WTC11 (cell line): ENCODE data around the gene PKP2. TPM values are rescaled to one million over a fixed set of nuclear protein-coding genes. Genes with fewer than 3 reads are reported as not detected.

Source experiments
- ATAC-seq: fragments of 200-7000 bp; cut with Tn5 transposase; 2 replicates; pipeline ENCODE4 v1.10.0; 2021; ENCODE audit warnings: mild to moderate bottlenecking, moderate library complexity
- CTCF ChIA-PET: fragments of 300-600 bp; sonication (Branson Sonifier 250); formaldehyde crosslinking; loops from one replicate; lab custom pipeline; 2021; ENCODE audit warnings: antibody characterized with exemption; lab: Charles Lee
- POLR2A ChIA-PET: fragments of 350-600 bp; sonication (Branson Sonifier 250); formaldehyde crosslinking; loops from one replicate; lab custom pipeline; 2021; ENCODE audit warnings: antibody characterized with exemption; lab: Charles Lee
- DNase-seq: peaks from one replicate; pipeline ENCODE4 v3.0.0; 2021; ENCODE audit warnings: low spot score
- H3K27ac Mint-ChIP-seq: 2 replicates; pipeline ENCODE4 v1.8.0; 2021; ENCODE audit warnings: mixed read lengths
- H3K27me3 Mint-ChIP-seq: 2 replicates; pipeline ENCODE4 v1.8.0; 2021; ENCODE audit warnings: low read depth, mild to moderate bottlenecking, moderate library complexity, mixed read lengths
- H3K36me3 Mint-ChIP-seq: 2 replicates; pipeline ENCODE4 v1.8.0; 2021; ENCODE audit warnings: mixed read lengths
- H3K4me1 Mint-ChIP-seq: 2 replicates; pipeline ENCODE4 v1.8.0; 2022; ENCODE audit warnings: mixed read lengths
- H3K4me3 Mint-ChIP-seq: 2 replicates; pipeline ENCODE4 v1.8.0; 2021; ENCODE audit warnings: mild to moderate bottlenecking, moderate library complexity, mixed read lengths
- H3K9me3 Mint-ChIP-seq: 2 replicates; pipeline ENCODE4 v1.8.0; 2021; ENCODE audit warnings: mixed read lengths
- ATF6 ChIP-seq: sonication (generic); formaldehyde crosslinking; IDR thresholded peaks from 2 replicates; pipeline ENCODE4 v1.8.1; 2023; ENCODE audit warnings: mild to moderate bottlenecking, missing genetic modification reagents
- CTCF ChIP-seq: fragments of 200-600 bp; IDR thresholded peaks from 2 replicates; pipeline ENCODE4 v1.8.0; 2022; ENCODE audit warnings: antibody characterized with exemption
- GABPB1 ChIP-seq: sonication (generic); formaldehyde crosslinking; IDR thresholded peaks from 2 replicates; pipeline ENCODE4 v1.8.1; 2023; ENCODE audit warnings: mild to moderate bottlenecking, missing genetic modification reagents
- HMGA2 ChIP-seq: fragments of 250-450 bp; sonication (Bioruptor Pico); IDR thresholded peaks from 2 replicates; pipeline ENCODE4 v1.4.0; 2021; ENCODE audit warnings: mild to moderate bottlenecking, moderate library complexity
- IRF2 ChIP-seq: sonication (generic); formaldehyde crosslinking; IDR thresholded peaks from 2 replicates; pipeline ENCODE4 v1.8.0; 2022; ENCODE audit warnings: low read depth, missing genetic modification reagents, borderline replicate concordance
- MAX ChIP-seq: sonication (generic); formaldehyde crosslinking; IDR thresholded peaks from 2 replicates; pipeline ENCODE4 v1.8.0; 2022; ENCODE audit warnings: mild to moderate bottlenecking, missing genetic modification reagents
- MLX ChIP-seq: sonication (generic); formaldehyde crosslinking; IDR thresholded peaks from 2 replicates; pipeline ENCODE4 v1.8.1; 2023; ENCODE audit warnings: mild to moderate bottlenecking, missing genetic modification reagents, moderate library complexity
- NR2C2 ChIP-seq: sonication (generic); formaldehyde crosslinking; IDR thresholded peaks from 2 replicates; pipeline ENCODE4 v1.8.0; 2022; ENCODE audit warnings: mild to moderate bottlenecking, missing genetic modification reagents
- OVOL2 ChIP-seq: fragments of 250-450 bp; sonication (Bioruptor Pico); IDR thresholded peaks from 2 replicates; pipeline ENCODE4 v1.9.0; 2021; ENCODE audit warnings: mild to moderate bottlenecking, borderline replicate concordance
- PRRX2 ChIP-seq: fragments of 250-450 bp; sonication (Bioruptor Pico); IDR thresholded peaks from 2 replicates; pipeline ENCODE4 v1.8.0; 2021; ENCODE audit warnings: mild to moderate bottlenecking
- RELA ChIP-seq: sonication (generic); formaldehyde crosslinking; IDR thresholded peaks from 2 replicates; pipeline ENCODE4 v1.8.1; 2022; ENCODE audit warnings: missing genetic modification reagents, mild to moderate bottlenecking, borderline replicate concordance
- SMAD3 ChIP-seq: sonication (generic); formaldehyde crosslinking; IDR thresholded peaks from 2 replicates; pipeline ENCODE4 v1.8.0; 2022; ENCODE audit warnings: missing genetic modification reagents, mild to moderate bottlenecking, borderline replicate concordance
- SP1 ChIP-seq: sonication (generic); formaldehyde crosslinking; conservative IDR thresholded peaks from 2 replicates; pipeline ENCODE4 v1.8.1; 2022; ENCODE audit warnings: missing genetic modification reagents
- TEAD4 ChIP-seq: sonication (generic); formaldehyde crosslinking; IDR thresholded peaks from 2 replicates; pipeline ENCODE4 v1.8.0; 2022; ENCODE audit warnings: mild to moderate bottlenecking, missing genetic modification reagents
- USF1 ChIP-seq: sonication (generic); formaldehyde crosslinking; IDR thresholded peaks from 2 replicates; pipeline ENCODE4 v1.8.0; 2022; ENCODE audit warnings: mild to moderate bottlenecking, missing genetic modification reagents
- ZMAT4 ChIP-seq: fragments of 250-450 bp; sonication (Bioruptor Pico); IDR thresholded peaks from 2 replicates; pipeline ENCODE4 v1.9.0; 2021; ENCODE audit warnings: mild to moderate bottlenecking
- ZNF425 ChIP-seq: fragments of 250-450 bp; sonication (Bioruptor Pico); conservative IDR thresholded peaks from 2 replicates; pipeline ENCODE4 v1.9.0; 2021; ENCODE audit warnings: mild to moderate bottlenecking
- total RNA-seq: library from RNA; stranded (reverse); gene quantifications from 3 replicates; pipeline ENCODE4 v1.2.3, GENCODE V29; 2021

PKP2 gene
- total RNA-seq, 1 experiment from 2014 or later: 22.0 TPM

GRCh38 chr12:32907166-32907565 lies 10.6 kb upstream of the PKP2 start:
- no peak overlapping the region for H3K4me3 Mint-ChIP-seq
- TF ChIP-seq IRF2 (CRISPR knock-in tag) (no peak), OVOL2 (CRISPR knock-in tag) (no peak), HMGA2 (no peak), SP1 (CRISPR knock-in tag) (no peak), PRRX2 (CRISPR knock-in tag) (no peak), ATF6 (CRISPR knock-in tag) (no peak), ZMAT4 (CRISPR knock-in tag) (no peak), CTCF (no peak)
- no peaks in the 10 kb centered on the region for H3K36me3 Mint-ChIP-seq
- ChIA-PET POLR2A (interaction anchor here (0.6 kb wide), 1 partner anchor 17 kb away, joined by 3 read pairs; no protein-coding TSS in a partner anchor), CTCF (interaction anchor here (0.7 kb wide), 1 partner anchor 53 kb away, joined by 4 read pairs; no protein-coding TSS in a partner anchor)
- ATAC-seq (no peak), DNase-seq (no peak)
- H3K9me3 Mint-ChIP-seq: peaks cover 4% of the 10 kb centered on the region
- 0 out of 2 replicates have a peak, but pooled peaks cover 2% of the 10 kb centered on the region for H3K4me1 Mint-ChIP-seq
- H3K27ac Mint-ChIP-seq: no peak overlapping the region
- no peaks in the 10 kb centered on the region for H3K27me3 Mint-ChIP-seq

- no peaks in the 10 kb centered on the region for H3K36me3 Mint-ChIP-seq
- ATAC-seq (no peak), DNase-seq (no peak)
- H3K4me1 Mint-ChIP-seq: 0 out of 2 replicates have a peak, but pooled peaks cover 2% of the 10 kb centered on the region
- H3K4me3 Mint-ChIP-seq: no peak overlapping the region
- ChIA-PET POLR2A (interaction anchor here (0.6 kb wide), 1 partner anchor 17 kb away, joined by 3 read pairs; no protein-coding TSS in a partner anchor), CTCF (interaction anchor here (0.7 kb wide), 1 partner anchor 53 kb away, joined by 4 read pairs; no protein-coding TSS in a partner anchor)
- H3K9me3 Mint-ChIP-seq: peaks cover under 1% of the 10 kb centered on the region; the same call in 1 of the 2 replicates
- H3K27ac Mint-ChIP-seq: no peak overlapping the region
- no peak for TF ChIP-seq MAX (CRISPR knock-in tag)
- no peak for TF ChIP-seq RELA
- TF ChIP-seq SMAD3: no peak
- TF ChIP-seq ZNF425: no peak
- TF ChIP-seq USF1 (CRISPR knock-in tag): no peak
- TF ChIP-seq TEAD4 (CRISPR knock-in tag): no peak
- no peak for TF ChIP-seq IRF2 (CRISPR knock-in tag)
- no peak for TF ChIP-seq GABPB1
- no peak for TF ChIP-seq MLX (CRISPR knock-in tag)
- no peak for TF ChIP-seq NR2C2 (CRISPR knock-in tag)
- H3K27me3 Mint-ChIP-seq: no peaks in the 10 kb centered on the region
Observed at GRCh38 chr12:32906399-32907165, 10.0 kb upstream of the PKP2 start.
